Fibroblast of lung (primary cell): ENCODE results near the gene TMA7B. TPM values are rescaled to one million over a fixed set of nuclear protein-coding genes. Genes with fewer than 3 reads are reported as not detected.

Experiments used
- DNase-seq, 2 donors: peaks; one replicate each; pipeline versions ENCODE4 v3.0.0 to v3.0.0-alpha.2; 2010; ENCODE audit warnings: low read depth in 2 of 2
- H2AFZ ChIP-seq: 2 replicates; pipeline ENCODE4 v1.5.1; 2012; ENCODE audit warnings: low read length, control low read depth, inconsistent platforms
- H3K27ac ChIP-seq: 2 replicates; pipeline ENCODE4 v1.5.1; 2011; ENCODE audit warnings: low read length, control low read depth; ENCODE audit not compliant: insufficient read depth
- H3K27me3 ChIP-seq: 2 replicates; pipeline ENCODE4 v1.5.1; 2011; ENCODE audit warnings: mild to moderate bottlenecking, low read length; ENCODE audit not compliant: control insufficient read depth, insufficient read depth
- H3K36me3 ChIP-seq: 2 replicates; pipeline ENCODE4 v1.5.1; 2011; ENCODE audit warnings: low read length; ENCODE audit not compliant: control insufficient read depth, insufficient read depth
- H3K4me1 ChIP-seq: 2 replicates; pipeline ENCODE4 v1.5.1; 2011; ENCODE audit warnings: low read length; ENCODE audit not compliant: control insufficient read depth, insufficient read depth; ENCODE audit errors: extremely low read depth
- H3K4me2 ChIP-seq: 2 replicates; pipeline ENCODE4 v1.5.1; 2011; ENCODE audit warnings: low read length, control low read depth; ENCODE audit not compliant: insufficient read depth; ENCODE audit errors: extremely low read depth
- H3K4me3 ChIP-seq, 4 experiments: fragments of 200-600 bp in 1 of 4; sonication (generic) in 1 of 4; replicated peaks in 1 of 4; 2 replicates each; pipeline ENCODE4 v1.5.1; 2011 to 2016; ENCODE audit warnings: low read length in 4 of 4, low read depth in 3 of 4, mild to moderate bottlenecking in 3 of 4, control low read depth in 2 of 4, inconsistent platforms in 1 of 4, mixed read lengths in 1 of 4; ENCODE audit not compliant: insufficient read depth in 1 of 4; ENCODE audit errors: control extremely low read depth in 1 of 4
- H3K79me2 ChIP-seq: 2 replicates; pipeline ENCODE4 v1.5.1; 2012; ENCODE audit warnings: mild to moderate bottlenecking, low read length, inconsistent platforms; ENCODE audit not compliant: control insufficient read depth, insufficient read depth
- H3K9ac ChIP-seq: 2 replicates; pipeline ENCODE4 v1.5.1; 2011; ENCODE audit warnings: mild to moderate bottlenecking, low read length, control low read depth; ENCODE audit not compliant: insufficient read depth
- H3K9me3 ChIP-seq: 2 replicates; pipeline ENCODE4 v1.5.1; 2012; ENCODE audit warnings: low read depth, low read length; ENCODE audit not compliant: control insufficient read depth, insufficient read depth
- H4K20me1 ChIP-seq: 2 replicates; pipeline ENCODE4 v1.5.1; 2011; ENCODE audit warnings: low read length; ENCODE audit not compliant: control insufficient read depth, insufficient read depth; ENCODE audit errors: extremely low read depth
- CTCF ChIP-seq, 2 donors: IDR thresholded peaks in 1 of 2; conservative IDR thresholded peaks in 1 of 2; 1 replicate in 1 of 2; 2 replicates in 1 of 2; pipeline ENCODE4 v1.5.1; 2011 to 2012; ENCODE audit warnings: low read length in 2 of 2, control low read depth in 1 of 2, inconsistent platforms in 1 of 2, low read depth in 1 of 2, mild to moderate bottlenecking in 1 of 2
- EZH2 ChIP-seq: IDR thresholded peaks from 2 replicates; pipeline ENCODE4 v1.5.1; 2012; ENCODE audit warnings: low read length, control low read depth, mild to moderate bottlenecking; ENCODE audit errors: missing control alignments
- polyA plus RNA-seq, 2 donors: library from polyadenylated mRNA; depleted of rRNA in 1 of 2; stranded (reverse) in 1 of 2; unstranded in 1 of 2; fragments of >200 nt; gene quantifications; 2 replicates each; pipeline ENCODE4 v1.2.1, GENCODE V29; 2011 to 2012; ENCODE audit warnings: missing spikeins in 1 of 2
- total RNA-seq: library from RNA; depleted of rRNA; stranded (reverse); fragments of >200 nt; gene quantifications from 2 replicates; pipeline ENCODE4 v1.2.1, GENCODE V29; 2014

TMA7B gene
- total and polyA plus RNA-seq, 2 donors (not counting 1 experiment from before 2014, with no cell fraction given), result not detected

- H3K4me3 ChIP-seq, result no peak overlapping the region
- H3K4me1 ChIP-seq, result no peaks in the 10 kb centered on the region
- H3K79me2 ChIP-seq, result no peaks in the 10 kb centered on the region
- H3K36me3 ChIP-seq, result no peaks in the 10 kb centered on the region
- no peak overlapping the region for H3K4me2 ChIP-seq
- no peaks in the 10 kb centered on the region for H3K9me3 ChIP-seq
- no peak overlapping the region for H2AFZ ChIP-seq
- H3K9ac ChIP-seq, result no peak overlapping the region
- no peak overlapping the region for H3K27ac ChIP-seq
- no peaks in the 10 kb centered on the region for H4K20me1 ChIP-seq
- peaks cover 2% of the 10 kb centered on the region for H3K27me3 ChIP-seq
- DNase-seq, result no peak
- TF ChIP-seq CTCF (conservative IDR thresholded peaks at IDR 0.05 in 1 of 2, IDR thresholded peaks at IDR 0.05 in 1 of 2; ENCODE audit: low read depth in 1 of 2, low read length in 2 of 2) (no peak), EZH2 (no peak)
Measured at GRCh38 chr22:39953101-39953500, 7.1 kb upstream of the TMA7B start.

- Histone ChIP-seq H3K27me3 (no peaks in the 10 kb centered on the region), H3K79me2 (no peaks in the 10 kb centered on the region), H3K4me3 (no peak overlapping the region), H3K4me2 (no peak overlapping the region), H3K36me3 (no peaks in the 10 kb centered on the region), H3K9ac (no peak overlapping the region), H4K20me1 (no peaks in the 10 kb centered on the region), H2AFZ (no peak overlapping the region), H3K27ac (no peak overlapping the region), H3K9me3 (no peaks in the 10 kb centered on the region), H3K4me1 (no peaks in the 10 kb centered on the region)
- TF ChIP-seq CTCF (conservative IDR thresholded peaks at IDR 0.05 in 1 of 2, IDR thresholded peaks at IDR 0.05 in 1 of 2; ENCODE audit: low read depth in 1 of 2, low read length in 2 of 2) (no peak), EZH2 (no peak)
- DNase-seq, result peak; percentile 88 to 97
Measured at GRCh38 chr22:39954584-39955055, 5.6 kb upstream of the TMA7B start.

DNA sequence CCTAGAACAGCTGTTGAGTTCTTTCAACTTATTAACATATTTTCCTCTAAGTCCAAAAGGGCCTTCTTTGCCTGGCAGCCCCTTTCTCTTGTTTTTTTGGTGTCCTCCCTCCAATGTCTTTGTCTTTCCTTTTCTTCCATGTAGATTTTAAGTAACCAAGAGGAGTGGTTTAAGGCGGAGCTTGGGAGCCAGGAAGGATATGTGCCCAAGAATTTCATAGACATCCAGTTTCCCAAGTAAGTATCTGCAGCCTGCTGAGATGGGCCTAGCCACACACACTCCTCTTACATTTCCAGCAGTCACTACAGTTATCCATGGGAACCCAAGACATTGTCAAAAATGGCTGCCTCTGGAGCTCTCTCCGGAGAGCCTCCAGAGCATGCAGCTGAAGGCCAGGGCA is 4.5 kb upstream of the TMA7B start:
- H2AFZ ChIP-seq, result no peak overlapping the region

More for the DNA sequence above, 4.5 kb upstream of the TMA7B start:
- DNase-seq, result no peak
- H3K9me3 ChIP-seq, result no peaks in the 10 kb centered on the region
- peaks cover 3% of the 10 kb centered on the region for H3K4me1 ChIP-seq
- H3K4me2 ChIP-seq, result no peak overlapping the region
- no peak overlapping the region for H3K4me3 ChIP-seq
- no peaks in the 10 kb centered on the region for H3K36me3 ChIP-seq
- no peaks in the 10 kb centered on the region for H4K20me1 ChIP-seq
- TF ChIP-seq EZH2 (no peak), CTCF (conservative IDR thresholded peaks at IDR 0.05 in 1 of 2, IDR thresholded peaks at IDR 0.05 in 1 of 2; ENCODE audit: low read depth in 1 of 2, low read length in 2 of 2) (no peak)
- no peaks in the 10 kb centered on the region for H3K79me2 ChIP-seq
- no peak overlapping the region for H3K9ac ChIP-seq
- no peak overlapping the region for H3K27ac ChIP-seq
- H3K27me3 ChIP-seq, result no peaks in the 10 kb centered on the region
